ENCODE results near the gene LRRC42.

Gene LRRC42

GRCh38 chr1:54007613-54008012, 61.5 kb downstream of the LRRC42 start:
- no peak for DNase-seq

GRCh38 chr1:54008876-54009275, 62.7 kb downstream of the LRRC42 start:
- no peak for DNase-seq

DNA sequence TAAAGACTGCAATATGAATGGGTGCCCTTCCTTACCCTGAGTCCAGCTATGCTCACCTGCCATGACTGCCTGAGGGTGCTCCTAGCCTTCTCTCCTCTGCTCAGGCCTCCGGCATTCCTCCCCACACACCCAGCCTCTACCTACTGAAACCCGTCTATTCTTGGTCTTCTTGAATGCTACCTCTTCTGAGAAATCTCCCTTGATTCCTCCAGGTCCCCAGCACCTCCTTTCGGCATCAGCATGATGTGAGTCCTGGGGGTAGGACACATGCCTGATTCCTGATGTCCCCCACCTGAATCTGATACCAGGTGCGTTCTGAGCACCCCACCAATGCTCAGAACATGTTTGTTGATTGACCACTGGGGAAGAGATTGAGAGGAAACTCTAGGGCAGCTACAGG, 63.3 kb downstream of the LRRC42 start:
- no peak for DNase-seq

DNA sequence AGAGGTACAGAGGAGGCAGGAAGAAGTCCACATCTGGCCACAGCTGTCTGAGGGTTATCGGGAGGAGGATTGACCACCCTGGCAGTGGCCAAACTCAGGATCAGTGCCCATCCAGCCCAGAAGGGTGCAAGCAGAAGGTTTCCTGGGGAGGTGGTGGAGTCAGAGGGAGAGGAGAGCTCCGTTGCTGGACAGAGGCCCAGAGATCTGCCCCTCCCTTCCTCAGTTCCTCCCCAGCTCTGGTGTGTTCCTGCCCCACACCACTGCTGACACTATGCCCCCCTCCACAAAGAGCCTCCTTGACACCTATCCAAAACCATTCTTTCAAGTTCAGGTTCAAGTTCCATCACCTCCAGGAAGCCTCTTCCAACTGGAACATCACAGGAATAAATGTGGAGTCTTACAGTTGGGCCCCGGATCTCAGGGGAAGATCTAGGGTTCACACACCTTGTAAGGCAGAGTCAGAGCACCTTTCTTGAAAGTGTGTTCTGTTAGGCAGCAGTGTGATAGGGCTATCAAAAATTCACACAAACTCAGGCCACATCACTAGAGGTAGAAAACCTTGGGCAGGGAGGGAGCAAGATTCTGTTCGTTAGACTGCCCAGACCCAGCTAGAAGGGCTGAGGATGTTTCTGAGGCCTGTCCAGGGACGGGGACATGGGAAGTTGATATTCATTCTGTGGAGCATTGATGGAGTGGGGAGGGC, 64.4 kb downstream of the LRRC42 start:
- DNase-seq, result no peak

GRCh38 chr1:54011316-54012007, 65.3 kb downstream of the LRRC42 start:
- DNase-seq, result no peak

- DNase-seq, result no peak
Measured at GRCh38 chr1:54012008-54012325, 65.8 kb downstream of the LRRC42 start.

GRCh38 chr1:54012863-54013262, 66.7 kb downstream of the LRRC42 start:
- DNase-seq, result no peak

DNA sequence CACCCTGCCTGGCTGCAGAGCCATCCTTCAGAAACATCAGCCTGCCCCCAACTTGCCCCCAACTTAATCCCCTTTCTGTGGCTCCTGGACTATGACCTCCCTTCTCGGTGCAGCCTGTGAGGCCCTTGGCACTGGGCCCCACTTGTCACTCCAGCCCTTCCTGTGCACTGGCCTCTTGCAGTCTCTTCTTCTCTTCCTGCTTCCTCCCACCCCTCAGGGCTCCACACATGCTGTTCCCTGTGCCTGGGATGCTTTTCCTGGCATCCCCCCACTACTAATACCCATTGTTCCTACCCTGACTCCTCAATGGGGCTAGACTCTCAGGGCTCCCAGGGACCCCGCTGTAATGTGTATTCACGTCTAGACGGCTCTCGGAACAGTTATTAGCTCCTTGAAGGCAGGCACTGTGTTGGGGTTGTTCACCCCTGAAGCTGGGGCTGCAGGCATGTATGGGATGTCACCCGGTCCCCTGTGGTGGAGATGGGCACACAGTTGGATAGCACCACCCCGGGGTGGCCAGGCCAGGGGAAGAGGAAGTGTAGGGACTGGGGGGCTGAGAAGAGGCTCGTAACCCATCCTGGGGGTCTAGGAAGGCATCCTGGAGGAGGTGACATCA, 67.4 kb downstream of the LRRC42 start:
- DNase-seq, result no peak

DNA sequence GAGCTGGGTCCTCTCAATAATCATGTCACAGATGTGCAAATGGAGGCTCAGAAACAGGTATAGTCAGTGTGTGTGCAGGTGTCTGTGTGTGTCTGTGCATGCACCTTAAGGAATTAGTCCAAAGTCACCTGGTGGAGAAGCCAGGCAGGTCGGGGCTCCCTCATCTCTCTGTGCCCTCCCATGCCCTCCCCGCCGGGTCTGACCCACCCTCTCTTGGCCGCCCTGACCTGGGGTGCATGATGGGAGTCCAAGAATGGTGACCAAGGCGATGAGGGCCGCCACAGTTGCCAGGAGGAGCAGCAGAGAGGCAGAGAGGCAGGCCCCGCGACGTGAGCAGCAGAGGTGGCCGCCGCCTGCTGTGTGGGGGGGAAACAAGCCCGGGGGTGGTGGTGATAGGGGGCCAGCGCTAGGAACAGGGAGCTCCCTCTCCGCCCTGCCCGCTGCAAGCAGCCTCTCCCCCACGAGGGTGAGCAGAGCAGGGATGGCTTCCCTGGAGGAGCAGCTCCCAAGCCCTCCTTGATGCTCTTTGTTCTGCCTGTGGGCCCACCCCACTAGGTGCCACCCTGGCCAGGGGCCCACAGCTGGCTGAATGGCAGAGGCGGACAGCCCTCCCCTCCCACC, 68.0 kb downstream of the LRRC42 start:
- DNase-seq, result no peak

GRCh38 chr1:54016343-54017282, 70.5 kb downstream of the LRRC42 start:
- DNase-seq, result no peak
